NCI-H2196 treated with DMSO at 0.1 percent for 48 hours (cell line): ENCODE measurements around the gene PODNL1.

ENCODE experiments used
- DNase-seq: peaks from one replicate; lab custom pipeline; 2025; ENCODE audit not compliant: unreplicated experiment; lab: John Stamatoyannopoulos, UW

The PODNL1 gene

GRCh38 chr19:13899393-13899792, 38.8 kb downstream of the PODNL1 start:
- peak; percentile 23 for DNase-seq

- no peak for DNase-seq
Measured at GRCh38 chr19:13896227-13896626, 42.0 kb downstream of the PODNL1 start.

- no peak for DNase-seq
Measured at GRCh38 chr19:13894552-13894951, 43.7 kb downstream of the PODNL1 start.

- no peak for DNase-seq
Measured at GRCh38 chr19:13892870-13893269, 45.3 kb downstream of the PODNL1 start.

GRCh38 chr19:13890136-13890535, 48.1 kb downstream of the PODNL1 start:
- DNase-seq = no peak

GRCh38 chr19:13888281-13888680, 49.9 kb downstream of the PODNL1 start:
- DNase-seq = peak; percentile 43

GRCh38 chr19:13887517-13887916, 50.7 kb downstream of the PODNL1 start:
- no peak for DNase-seq

- no peak for DNase-seq
Measured at GRCh38 chr19:13887018-13887436, 51.2 kb downstream of the PODNL1 start.

GRCh38 chr19:13885826-13886365, 52.3 kb downstream of the PODNL1 start:
- no peak for DNase-seq

- no peak for DNase-seq
Measured at GRCh38 chr19:13884726-13885591, 53.3 kb downstream of the PODNL1 start.

GRCh38 chr19:13883516-13884064, 54.6 kb downstream of the PODNL1 start:
- no peak for DNase-seq

GRCh38 chr19:13882836-13883235, 55.4 kb downstream of the PODNL1 start:
- no peak for DNase-seq

GRCh38 chr19:13882419-13882795, 55.8 kb downstream of the PODNL1 start:
- DNase-seq = no peak

- no peak for DNase-seq
Measured at GRCh38 chr19:13881692-13882418, 56.4 kb downstream of the PODNL1 start.

- no peak for DNase-seq
Measured at GRCh38 chr19:13881251-13881691, 56.9 kb downstream of the PODNL1 start.
